Colon (tissue), 2 donors: ENCODE results near the gene SLC7A8.
"Not testable (repeated sequence)": the region's sequence is repeated elsewhere in the genome, so short reads cannot be mapped to it uniquely, and the experiment has no call there.

Source experiments
- FAIRE-seq: peaks from 2 replicates; lab custom pipeline; 2012; peaks lifted over from hg19 to GRCh38; lab: Jason Lieb, UNC
- donor health status: control.
- donor health status: control.

The SLC7A8 gene

GRCh38 chr14:23183479-23183878, at the start of gene SLC7A8:
TSS of gene SLC7A8 (minus strand) at chr14:23183660. CDS start at chr14:23182914, 746 bp downstream.
- no peak for FAIRE-seq

GRCh38 chr14:23232241-23232808, 48.9 kb upstream of the SLC7A8 start:
- not testable (repeated sequence) for FAIRE-seq

GRCh38 chr14:23228812-23229211, 45.4 kb upstream of the SLC7A8 start:
- FAIRE-seq, result no peak

- no peak for FAIRE-seq
These were observed 44.1 kb upstream of the SLC7A8 start for GRCh38 chr14:23227566-23227965.

- FAIRE-seq, result not testable (repeated sequence)
These were observed 41.5 kb upstream of the SLC7A8 start for GRCh38 chr14:23224958-23225357.

- no peak for FAIRE-seq
These were observed 35.6 kb upstream of the SLC7A8 start for GRCh38 chr14:23219075-23219474.

- no peak for FAIRE-seq
These were observed 33.9 kb upstream of the SLC7A8 start for GRCh38 chr14:23217032-23218020.

- no peak for FAIRE-seq
These were observed 32.0 kb upstream of the SLC7A8 start for GRCh38 chr14:23215421-23215820.

GRCh38 chr14:23209651-23210423, 26.4 kb upstream of the SLC7A8 start:
- no peak for FAIRE-seq

GRCh38 chr14:23208324-23208723, 24.9 kb upstream of the SLC7A8 start:
- no peak for FAIRE-seq

GRCh38 chr14:23207146-23207540, 23.7 kb upstream of the SLC7A8 start:
- FAIRE-seq, result no peak

GRCh38 chr14:23206422-23207145, 23.1 kb upstream of the SLC7A8 start:
- no peak for FAIRE-seq

GRCh38 chr14:23202001-23202400, 18.5 kb upstream of the SLC7A8 start:
- no peak for FAIRE-seq

GRCh38 chr14:23199141-23199540, 15.7 kb upstream of the SLC7A8 start:
- FAIRE-seq, result not testable (repeated sequence)

GRCh38 chr14:23196487-23196886, 13.0 kb upstream of the SLC7A8 start:
- not testable (repeated sequence) for FAIRE-seq

GRCh38 chr14:23195552-23196101, 12.2 kb upstream of the SLC7A8 start:
- no peak for FAIRE-seq

- FAIRE-seq, result no peak
These were observed 10.0 kb upstream of the SLC7A8 start for GRCh38 chr14:23193432-23193831.

GRCh38 chr14:23187925-23188324, 4.5 kb upstream of the SLC7A8 start:
- FAIRE-seq, result no peak

- no peak for FAIRE-seq
These were observed 3.6 kb upstream of the SLC7A8 start for GRCh38 chr14:23186913-23187654.

- FAIRE-seq, result no peak
These were observed 1.6 kb upstream of the SLC7A8 start for GRCh38 chr14:23185063-23185462.

- no peak for FAIRE-seq
These were observed 346 bp downstream of the SLC7A8 start for GRCh38 chr14:23183158-23183470.
